Cardiac muscle cell (in vitro differentiated cells and primary cell): ENCODE measurements around the gene NELFCD. TPM values are rescaled to one million over a fixed set of nuclear protein-coding genes. Genes with fewer than 3 reads are reported as not detected.
A peak's percentile ranks its signal among the peaks of the same experiment; 100 is the strongest.

Experiments
- DNase-seq, 2 donors: peaks; one replicate each; pipeline versions ENCODE4 v3.0.0 to v3.0.0-alpha.2; 2010 to 2017; ENCODE audit warnings: low read depth in 1 of 2, low spot score in 1 of 2
- H3K27ac ChIP-seq: fragments of 200-600 bp; sonication (generic); 2 replicates; pipeline ENCODE4 v1.5.1; 2016
- H3K27me3 ChIP-seq: fragments of 200-600 bp; sonication (generic); 2 replicates; pipeline ENCODE4 v1.6.0; 2016; ENCODE audit warnings: control low read depth
- H3K36me3 ChIP-seq: fragments of 200-600 bp; sonication (generic); 2 replicates; pipeline ENCODE4 v1.5.1; 2016; ENCODE audit warnings: control low read depth
- H3K4me1 ChIP-seq: fragments of 200-600 bp; sonication (generic); 2 replicates; pipeline ENCODE4 v1.8.1; 2017; ENCODE audit warnings: low read depth, mild to moderate bottlenecking, mixed run types
- H3K4me3 ChIP-seq: fragments of 200-600 bp; sonication (generic); 2 replicates; pipeline ENCODE4 v1.5.1; 2016; ENCODE audit warnings: mild to moderate bottlenecking
- H3K9me3 ChIP-seq: fragments of 200-600 bp; sonication (generic); 2 replicates; pipeline ENCODE4 v1.5.1; 2017; ENCODE audit warnings: low read depth, mild to moderate bottlenecking, control low read depth
- polyA plus RNA-seq: library from polyadenylated mRNA; unstranded; fragments of >200 nt; fragmentation: Nextera tagmentation; extraction: Ambion mirVana; gene quantifications from 2 replicates; pipeline ENCODE4 v1.2.1, GENCODE V29; 2016
- total RNA-seq: library from RNA; depleted of rRNA; stranded (reverse); fragments of >200 nt; gene quantifications from 2 replicates; pipeline ENCODE4 v1.2.3, GENCODE V29; 2016
- TF ChIP-seq, protein P1 (sequence below): IDR thresholded peaks from 2 replicates; pipeline ENCODE4 v1.5.1; 2012; ENCODE audit warnings: low read depth, mild to moderate bottlenecking, low read length

The NELFCD gene
- total and polyA plus RNA-seq, 2 experiments from 2014 or later = 77.3 to 109 TPM

DNA sequence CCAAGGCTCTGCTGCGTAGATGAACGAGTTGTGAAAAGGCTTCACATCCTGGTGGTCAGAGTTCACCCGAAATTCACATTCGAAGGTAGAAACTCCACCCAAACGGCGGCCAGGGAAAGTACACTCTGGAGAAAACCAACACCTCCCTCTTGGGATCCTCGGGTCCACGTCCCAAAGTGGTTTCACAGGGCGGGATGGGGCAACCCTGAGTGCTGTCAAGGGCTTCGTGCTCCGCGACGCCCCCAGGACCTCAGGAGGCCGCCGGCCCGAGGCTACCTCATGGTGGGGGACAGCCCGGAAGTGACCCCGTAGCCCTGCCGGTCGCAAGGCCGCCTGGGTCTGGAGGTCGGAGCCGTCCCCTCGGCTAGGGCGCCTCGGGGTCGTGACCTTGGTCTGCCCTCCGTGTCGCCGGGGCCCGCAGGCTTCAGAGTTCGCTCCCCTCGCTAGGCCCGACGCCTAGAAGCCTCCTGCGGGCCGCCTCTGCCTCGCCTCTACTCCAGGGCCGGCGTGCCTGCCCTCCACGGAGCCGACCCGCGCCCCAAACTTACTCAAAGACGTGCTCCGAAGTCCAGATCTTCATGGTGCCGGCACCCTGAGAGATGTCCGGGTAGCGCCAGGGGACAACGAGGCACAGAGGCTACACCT, 61.2 kb downstream of the NELFCD start, which contains the start of gene PRELID3B:
TSS of gene PRELID3B (minus strand) at position 636 of the 645 bp plus-strand sequence. CDS start at position 580, 56 bp downstream.
- H3K4me3 ChIP-seq = peak within 1 kb of the TSS; percentile 58
- DNase-seq = peak in 1 of 2 donors; percentile 24
- H3K27ac ChIP-seq = peak within 1 kb of the TSS; percentile 28
- H3K9me3 ChIP-seq = no peaks in the 10 kb centered on the region
- peaks cover 9% of the 10 kb centered on the region for H3K36me3 ChIP-seq
- H3K27me3 ChIP-seq = no peaks in the 10 kb centered on the region
- no peaks in the 10 kb centered on the region for H3K4me1 ChIP-seq
- TF ChIP-seq, protein P1, sequence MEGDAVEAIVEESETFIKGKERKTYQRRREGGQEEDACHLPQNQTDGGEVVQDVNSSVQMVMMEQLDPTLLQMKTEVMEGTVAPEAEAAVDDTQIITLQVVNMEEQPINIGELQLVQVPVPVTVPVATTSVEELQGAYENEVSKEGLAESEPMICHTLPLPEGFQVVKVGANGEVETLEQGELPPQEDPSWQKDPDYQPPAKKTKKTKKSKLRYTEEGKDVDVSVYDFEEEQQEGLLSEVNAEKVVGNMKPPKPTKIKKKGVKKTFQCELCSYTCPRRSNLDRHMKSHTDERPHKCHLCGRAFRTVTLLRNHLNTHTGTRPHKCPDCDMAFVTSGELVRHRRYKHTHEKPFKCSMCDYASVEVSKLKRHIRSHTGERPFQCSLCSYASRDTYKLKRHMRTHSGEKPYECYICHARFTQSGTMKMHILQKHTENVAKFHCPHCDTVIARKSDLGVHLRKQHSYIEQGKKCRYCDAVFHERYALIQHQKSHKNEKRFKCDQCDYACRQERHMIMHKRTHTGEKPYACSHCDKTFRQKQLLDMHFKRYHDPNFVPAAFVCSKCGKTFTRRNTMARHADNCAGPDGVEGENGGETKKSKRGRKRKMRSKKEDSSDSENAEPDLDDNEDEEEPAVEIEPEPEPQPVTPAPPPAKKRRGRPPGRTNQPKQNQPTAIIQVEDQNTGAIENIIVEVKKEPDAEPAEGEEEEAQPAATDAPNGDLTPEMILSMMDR = no peak

GRCh38 chr20:59042796-59043631, 62.0 kb downstream of the NELFCD start:
- H3K4me1 ChIP-seq = no peaks in the 10 kb centered on the region
- peak overlapping the region; percentile 58 for H3K4me3 ChIP-seq
- H3K9me3 ChIP-seq = no peaks in the 10 kb centered on the region
- peak overlapping the region; percentile 28 for H3K27ac ChIP-seq
- peaks cover 2% of the 10 kb centered on the region for H3K36me3 ChIP-seq
- peak; percentile 94 for DNase-seq
- TF ChIP-seq, protein P1 = no peak
- H3K27me3 ChIP-seq = no peaks in the 10 kb centered on the region

GRCh38 chr20:59043698-59044097, 62.6 kb downstream of the NELFCD start:
- H3K27ac ChIP-seq = no peak overlapping the region
- no peak overlapping the region for H3K4me3 ChIP-seq
- H3K36me3 ChIP-seq = no peaks in the 10 kb centered on the region
- no peaks in the 10 kb centered on the region for H3K4me1 ChIP-seq
- no peaks in the 10 kb centered on the region for H3K27me3 ChIP-seq
- DNase-seq = no peak
- H3K9me3 ChIP-seq = no peaks in the 10 kb centered on the region
- TF ChIP-seq, protein P1 = no peak

DNA sequence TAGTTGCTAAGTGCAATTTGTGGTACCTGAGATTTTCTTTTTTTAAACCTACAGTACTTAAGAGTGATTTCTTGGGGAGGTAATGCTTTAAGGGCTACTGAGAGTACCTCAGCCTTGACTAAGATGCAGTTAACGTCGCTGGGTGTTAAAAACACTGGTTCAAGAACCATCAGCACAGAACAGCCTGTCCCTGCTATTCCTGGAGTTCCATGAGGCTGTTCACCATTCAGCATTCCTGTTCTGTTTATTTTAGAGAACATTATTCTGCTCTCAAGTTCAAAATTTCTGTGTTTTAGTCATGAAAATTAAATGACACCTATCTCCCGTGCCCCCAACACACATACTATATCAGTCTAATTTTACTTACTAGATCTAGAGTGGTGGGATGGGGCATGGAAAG, 63.2 kb downstream of the NELFCD start:
- H3K27me3 ChIP-seq = no peaks in the 10 kb centered on the region
- H3K9me3 ChIP-seq = no peaks in the 10 kb centered on the region
- DNase-seq = no peak
- H3K36me3 ChIP-seq = no peaks in the 10 kb centered on the region
- no peaks in the 10 kb centered on the region for H3K4me1 ChIP-seq
- H3K27ac ChIP-seq = no peak overlapping the region
- TF ChIP-seq, protein P1 = no peak
- no peak overlapping the region for H3K4me3 ChIP-seq

Other genes starting within 250 kb of the NELFCD start
- 1.3 and 1.8 TPM in 2 replicates for gene GNAS-AS1, start 130.4 kb upstream of the NELFCD start, total RNA-seq
- gene GNAS-AS1, start 130.4 kb upstream of the NELFCD start, polyA plus RNA-seq = 1.3 and 1.4 TPM in 2 replicates
- gene GNAS, start 128.5 kb upstream of the NELFCD start, total RNA-seq = 1,319 and 1,641 TPM in 2 replicates
- 2,522 and 2,744 TPM in 2 replicates for gene GNAS, start 128.5 kb upstream of the NELFCD start, polyA plus RNA-seq
- gene CTSZ, start 26.0 kb downstream of the NELFCD start, total RNA-seq = 60.6 and 71.3 TPM in 2 replicates
- gene CTSZ, start 26.0 kb downstream of the NELFCD start, polyA plus RNA-seq = 3.7 and 6.6 TPM in 2 replicates
- 0.03 TPM in 1 of 2 replicates, not detected in the other for gene TUBB1, start 38.2 kb downstream of the NELFCD start, total RNA-seq
- gene TUBB1, start 38.2 kb downstream of the NELFCD start, polyA plus RNA-seq = 0.06 TPM in 1 of 2 replicates, not detected in the other
- gene ATP5F1E, start 51.1 kb downstream of the NELFCD start, total RNA-seq = 17.9 and 34.9 TPM in 2 replicates
- 211 and 281 TPM in 2 replicates for gene ATP5F1E, start 51.1 kb downstream of the NELFCD start, polyA plus RNA-seq
- gene PRELID3B, start 61.5 kb downstream of the NELFCD start, total RNA-seq = 37.6 and 40.9 TPM in 2 replicates
- 30.0 and 39.5 TPM in 2 replicates for gene PRELID3B, start 61.5 kb downstream of the NELFCD start, polyA plus RNA-seq
- not detected in 2 replicates for gene ZNF831, start 182.6 kb downstream of the NELFCD start, total RNA-seq
- not detected in 2 replicates for gene ZNF831, start 182.6 kb downstream of the NELFCD start, polyA plus RNA-seq